NCI-H128 (cell line): ENCODE results near the gene TBX2.

ENCODE experiments used
- DNase-seq: peaks from one replicate; lab custom pipeline; 2025; ENCODE audit not compliant: unreplicated experiment; lab: John Stamatoyannopoulos, UW

Gene TBX2

DNA sequence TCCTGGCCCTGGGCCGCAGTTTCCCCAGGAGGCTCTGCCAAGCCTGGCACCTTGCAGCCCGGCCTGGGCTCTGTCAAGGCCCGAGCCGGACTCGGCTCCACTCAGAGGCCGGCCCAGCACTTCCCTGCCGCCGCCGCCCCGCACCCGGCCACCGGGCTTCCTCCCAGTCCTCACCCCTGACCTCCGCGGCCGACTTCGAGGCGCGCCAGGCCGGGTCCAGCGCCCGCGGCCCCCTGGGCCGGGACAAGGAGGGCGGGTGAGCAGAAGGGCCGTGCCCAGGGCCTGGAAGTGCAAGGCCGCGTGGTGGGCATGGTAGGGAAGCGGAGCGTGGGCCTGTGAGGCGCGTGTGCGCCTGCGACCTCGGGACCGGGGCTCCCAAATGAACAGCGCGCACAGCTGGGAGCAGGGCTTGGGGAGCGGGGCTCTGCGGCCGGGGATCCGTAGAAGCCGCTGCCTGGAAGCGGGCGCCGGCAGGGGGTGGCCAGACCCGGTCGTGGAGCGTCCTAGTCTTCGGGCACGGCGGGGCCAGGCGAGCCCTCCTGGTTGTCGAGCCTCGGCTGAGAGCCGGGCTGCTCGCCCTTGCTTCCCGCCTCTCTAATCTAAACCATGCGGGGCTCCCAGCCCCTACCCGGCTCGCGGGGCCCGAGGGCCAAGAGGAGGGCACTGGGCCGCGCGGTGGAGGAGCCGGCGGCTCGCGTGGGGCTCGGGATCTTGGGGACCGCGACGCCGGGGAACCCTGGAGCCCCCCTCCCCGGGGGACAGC is 52.1 kb downstream of the TBX2 start:
- DNase-seq: no peak

DNA sequence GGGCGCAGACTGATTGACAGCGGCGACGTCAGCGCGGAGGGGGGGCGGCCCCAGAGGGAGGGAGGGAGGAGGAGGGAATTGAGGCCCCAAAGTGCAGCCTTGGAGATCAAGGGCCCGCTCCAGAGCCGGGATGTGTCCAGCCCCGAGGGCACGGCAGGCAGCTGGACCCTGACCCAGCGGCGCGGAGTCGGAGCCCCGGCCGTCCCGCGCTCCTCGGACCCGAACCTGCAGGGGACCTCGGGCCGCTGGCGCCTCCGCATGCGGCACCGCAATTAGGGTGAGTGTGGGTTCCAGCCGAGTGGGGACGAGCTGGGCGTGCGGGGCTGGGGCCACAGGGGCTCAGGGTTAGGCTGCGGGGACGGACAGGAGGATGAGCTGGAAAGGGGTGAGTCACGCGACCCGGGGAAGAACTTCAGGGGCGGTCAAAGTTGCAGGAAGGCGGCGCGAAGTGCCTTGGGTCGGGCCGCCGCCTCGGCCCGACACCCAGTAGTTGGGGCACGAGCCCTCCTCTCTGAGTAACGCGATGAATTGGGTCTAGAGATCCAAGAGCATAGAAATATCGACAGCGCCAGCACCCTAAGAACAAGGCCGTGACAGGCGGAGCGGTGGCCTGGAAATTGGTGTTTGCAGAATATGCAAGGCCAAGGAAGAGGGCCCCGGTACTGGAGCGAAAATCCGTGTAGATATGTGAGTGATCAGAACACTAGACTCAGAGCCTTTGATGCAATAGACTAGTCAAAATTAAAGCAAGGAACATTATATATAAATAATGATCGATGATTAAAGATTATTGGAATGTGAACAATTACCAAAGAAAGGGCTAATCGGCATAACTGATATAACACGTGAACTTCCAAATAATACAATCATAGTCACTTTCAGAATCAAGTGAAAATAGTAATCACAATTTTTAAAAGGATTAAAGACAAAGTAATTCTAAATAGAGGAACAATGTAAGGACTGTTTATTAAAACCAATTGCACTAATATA is 53.0 kb downstream of the TBX2 start, which contains the start of gene TBX4:
Gene TBX4, plus strand, starts transcription at position 122 of the 990 bp plus-strand sequence. CDS start 4,069 bp downstream, outside the sequence.
- no peak for DNase-seq

GRCh38 chr17:61453566-61454380 is 54.1 kb downstream of the TBX2 start:
- no peak for DNase-seq

- DNase-seq: no peak
These were observed 55.0 kb downstream of the TBX2 start for GRCh38 chr17:61454381-61455323.

DNA sequence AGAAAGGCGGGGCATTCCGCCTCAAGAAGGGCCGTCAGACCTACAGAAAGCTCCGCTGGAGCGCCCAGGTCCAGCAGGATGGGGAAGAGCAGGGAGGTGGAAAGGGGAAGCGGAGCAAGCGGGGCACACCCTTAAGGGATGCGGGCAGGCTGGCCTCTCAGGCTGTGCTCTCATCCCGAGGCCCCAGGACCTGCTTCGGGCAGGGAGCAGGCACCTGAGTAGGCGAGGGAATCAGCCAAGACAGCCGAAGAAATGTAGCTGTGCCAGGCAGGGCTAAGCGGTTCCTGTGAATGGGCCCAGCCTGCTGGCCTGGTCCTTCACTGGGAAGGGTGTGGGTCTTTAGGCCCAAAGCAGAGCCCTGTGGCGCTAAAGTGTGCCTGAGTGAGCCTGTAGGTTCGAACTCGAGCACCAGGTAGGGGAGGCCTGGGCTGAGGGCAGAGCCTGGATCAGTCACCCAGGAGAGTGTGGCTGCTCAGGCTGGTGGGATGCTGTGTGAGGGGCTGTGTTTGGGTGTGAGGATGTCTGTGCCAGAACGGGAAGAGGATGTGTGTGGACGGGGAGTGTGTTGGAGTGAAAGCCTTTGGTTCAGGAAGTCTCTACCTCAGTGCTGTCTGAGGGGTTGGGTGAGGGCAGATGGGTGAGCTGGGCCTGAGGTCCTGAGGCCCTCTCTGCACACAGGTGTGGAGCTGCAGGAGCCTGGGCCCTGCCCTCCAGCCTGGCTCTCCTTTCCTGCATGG is 55.8 kb downstream of the TBX2 start:
- DNase-seq: no peak

DNA sequence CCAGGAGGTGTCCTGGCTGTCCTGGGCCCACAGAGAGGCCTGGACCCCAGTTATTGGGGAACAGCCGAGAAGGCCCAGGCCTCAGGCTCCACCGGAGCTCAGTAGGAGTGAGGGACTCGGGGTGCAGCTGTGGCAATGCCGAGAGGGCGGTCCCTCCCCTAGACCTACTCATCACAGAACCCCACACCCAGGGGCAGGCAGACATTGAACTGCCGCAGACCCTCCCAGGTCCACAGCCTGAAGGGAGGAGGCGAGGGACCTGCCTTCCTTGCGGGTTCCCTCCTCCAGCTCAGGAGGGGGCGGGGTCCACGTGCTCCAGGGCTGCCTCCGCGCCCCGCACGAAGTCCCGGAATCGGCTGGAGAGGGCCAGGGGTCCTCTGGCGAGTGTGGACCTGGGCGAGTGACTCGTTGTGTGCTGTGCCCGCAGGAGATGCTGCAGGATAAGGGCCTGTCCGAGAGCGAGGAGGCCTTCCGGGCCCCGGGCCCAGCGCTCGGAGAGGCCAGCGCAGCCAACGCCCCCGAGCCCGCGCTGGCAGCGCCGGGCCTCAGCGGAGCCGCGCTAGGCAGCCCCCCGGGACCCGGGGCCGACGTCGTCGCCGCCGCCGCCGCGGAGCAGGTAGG is 56.5 kb downstream of the TBX2 start:
- DNase-seq: no peak

- no peak for DNase-seq
These were observed 57.1 kb downstream of the TBX2 start for GRCh38 chr17:61456688-61457225.

GRCh38 chr17:61457226-61457983 is 57.8 kb downstream of the TBX2 start:
- no peak for DNase-seq

DNA sequence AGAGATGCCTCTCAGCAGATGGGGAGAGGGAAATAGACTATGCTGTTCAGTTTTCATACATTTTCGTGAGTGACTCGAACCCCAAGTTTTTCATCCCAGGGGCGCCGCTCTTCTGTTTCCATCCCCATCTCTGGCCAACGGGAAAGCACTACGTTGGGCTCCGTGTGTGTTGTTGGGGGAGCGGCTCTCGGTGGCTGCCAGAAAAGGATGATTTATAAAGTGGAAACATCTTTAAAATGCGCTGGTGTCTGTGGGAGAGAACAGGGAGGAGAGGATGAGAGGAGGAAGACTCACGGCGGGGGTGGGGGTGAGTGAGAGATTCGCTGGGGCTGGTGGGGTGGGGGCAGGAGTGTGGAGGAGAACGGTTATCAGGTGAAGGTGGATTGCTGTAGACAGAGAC is 58.4 kb downstream of the TBX2 start:
- no peak for DNase-seq

GRCh38 chr17:61458421-61459141 is 58.9 kb downstream of the TBX2 start:
- no peak for DNase-seq
